GM19324 (cell line): ENCODE data around the gene TRMT61B.
A peak's percentile ranks its signal among the peaks of the same experiment; 100 is the strongest.

Experiments
- ATAC-seq: cut with Tn5 transposase; IDR thresholded peaks from one replicate; pipeline ENCODE4 v1.9.1; 2021; ENCODE audit warnings: mild to moderate bottlenecking, moderate library complexity; ENCODE audit not compliant: unreplicated experiment, low FRiP score

TRMT61B gene

DNA sequence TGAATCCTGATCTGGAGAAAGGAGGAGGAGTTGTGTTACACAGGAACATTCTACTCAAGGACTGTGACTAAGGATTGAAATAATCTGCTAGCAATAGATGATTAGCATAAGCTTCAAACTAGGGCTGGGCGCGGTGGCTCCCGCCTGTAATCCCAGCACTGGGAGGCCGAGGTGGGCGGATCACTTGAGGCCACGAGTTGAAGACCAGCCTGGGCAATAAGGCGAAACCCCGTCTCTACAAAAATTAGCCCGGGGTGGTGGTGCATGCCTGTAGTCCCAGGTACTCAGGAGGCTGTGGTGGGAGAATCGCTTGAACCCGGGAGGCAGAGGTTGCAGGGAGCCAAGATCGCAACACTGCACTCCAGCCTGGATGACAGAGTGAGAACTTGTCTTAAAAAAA lies 1.5 kb downstream of the TRMT61B start:
- no peak for ATAC-seq

DNA sequence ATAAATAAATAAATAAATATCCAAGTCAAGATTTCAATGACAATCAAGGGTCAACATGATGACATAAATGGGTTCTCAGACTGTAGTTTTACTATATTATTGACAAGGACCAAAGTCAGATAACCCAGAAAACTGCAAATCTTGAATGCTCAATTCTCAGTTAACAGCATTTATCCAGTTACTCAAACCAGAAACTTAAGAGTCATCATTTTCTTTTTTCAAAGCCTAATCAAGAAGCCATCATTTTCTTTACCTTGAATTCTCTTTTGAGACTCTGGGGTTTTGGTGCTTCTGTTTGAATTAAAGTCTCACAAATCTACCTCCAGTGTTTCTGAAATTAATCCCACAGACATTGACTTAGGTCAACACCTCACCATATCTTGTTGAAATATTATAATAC lies 14.1 kb downstream of the TRMT61B start:
- no peak for ATAC-seq

GRCh38 chr2:28855193-28855592 lies 14.9 kb downstream of the TRMT61B start:
- ATAC-seq = no peak

GRCh38 chr2:28842042-28842441 lies 28.1 kb downstream of the TRMT61B start:
- ATAC-seq = no peak

GRCh38 chr2:28838971-28839370 lies 31.1 kb downstream of the TRMT61B start:
- no peak for ATAC-seq

GRCh38 chr2:28835781-28836180 lies 34.3 kb downstream of the TRMT61B start:
- ATAC-seq = no peak

GRCh38 chr2:28833740-28834470 lies 36.2 kb downstream of the TRMT61B start:
- ATAC-seq = no peak

- no peak for ATAC-seq
These were observed 41.7 kb downstream of the TRMT61B start for GRCh38 chr2:28828382-28828781.

DNA sequence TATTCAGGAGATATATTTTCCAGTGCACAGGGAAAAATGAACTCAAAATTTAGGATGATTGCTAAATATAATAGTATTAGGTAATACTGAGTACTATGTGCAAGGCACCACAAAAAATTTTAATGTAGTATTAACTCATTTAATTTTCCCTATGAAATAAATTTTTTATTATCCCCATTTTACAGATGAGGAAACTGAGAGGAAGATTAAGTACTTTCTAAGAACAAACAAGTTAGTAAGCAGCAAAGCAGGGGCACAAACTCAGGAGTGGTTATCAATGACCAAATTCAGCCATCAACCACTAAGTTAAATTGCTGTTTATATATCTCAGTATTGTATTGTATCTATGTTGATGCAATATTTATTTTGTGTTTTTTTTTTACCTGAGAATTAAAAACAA lies 45.2 kb downstream of the TRMT61B start:
- no peak for ATAC-seq

DNA sequence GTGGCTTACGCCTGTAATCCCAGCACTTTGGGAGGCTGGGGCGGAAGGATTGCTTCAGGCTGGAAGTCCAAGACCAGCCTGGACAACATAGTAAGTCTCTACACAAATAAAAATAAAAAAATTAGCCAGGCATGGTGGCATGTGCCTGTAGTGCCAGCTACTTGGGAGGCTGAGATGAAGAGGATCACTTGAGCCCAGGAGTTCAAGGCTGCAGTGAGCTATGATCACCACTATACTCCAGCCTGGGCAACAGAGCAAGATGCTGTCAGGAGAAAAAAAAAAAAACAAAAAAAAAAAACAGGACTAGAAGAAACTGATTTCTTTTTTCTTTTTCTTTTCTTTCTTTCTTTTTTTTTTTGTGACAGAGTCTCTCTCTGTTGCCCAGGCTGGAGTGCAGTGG lies 45.9 kb downstream of the TRMT61B start:
- no peak for ATAC-seq

DNA sequence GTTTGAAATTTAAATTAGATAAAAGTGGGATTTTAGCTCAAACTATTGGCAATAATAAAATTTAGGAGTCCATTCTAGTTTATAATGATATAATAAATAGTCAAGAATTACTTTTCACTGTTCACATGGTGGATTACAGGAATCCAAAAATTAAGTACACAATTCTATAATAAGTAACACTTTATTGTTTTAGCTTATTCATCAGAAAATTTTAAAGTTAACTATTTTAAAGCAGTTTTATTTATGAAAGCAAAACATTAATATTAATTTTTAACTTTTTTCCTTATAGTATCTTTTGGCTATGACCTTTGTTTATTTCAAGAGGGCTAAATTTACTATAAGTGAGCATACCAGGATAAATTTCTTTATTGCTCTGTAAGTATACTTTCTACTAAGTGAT lies 48.1 kb downstream of the TRMT61B start:
- ATAC-seq = no peak

DNA sequence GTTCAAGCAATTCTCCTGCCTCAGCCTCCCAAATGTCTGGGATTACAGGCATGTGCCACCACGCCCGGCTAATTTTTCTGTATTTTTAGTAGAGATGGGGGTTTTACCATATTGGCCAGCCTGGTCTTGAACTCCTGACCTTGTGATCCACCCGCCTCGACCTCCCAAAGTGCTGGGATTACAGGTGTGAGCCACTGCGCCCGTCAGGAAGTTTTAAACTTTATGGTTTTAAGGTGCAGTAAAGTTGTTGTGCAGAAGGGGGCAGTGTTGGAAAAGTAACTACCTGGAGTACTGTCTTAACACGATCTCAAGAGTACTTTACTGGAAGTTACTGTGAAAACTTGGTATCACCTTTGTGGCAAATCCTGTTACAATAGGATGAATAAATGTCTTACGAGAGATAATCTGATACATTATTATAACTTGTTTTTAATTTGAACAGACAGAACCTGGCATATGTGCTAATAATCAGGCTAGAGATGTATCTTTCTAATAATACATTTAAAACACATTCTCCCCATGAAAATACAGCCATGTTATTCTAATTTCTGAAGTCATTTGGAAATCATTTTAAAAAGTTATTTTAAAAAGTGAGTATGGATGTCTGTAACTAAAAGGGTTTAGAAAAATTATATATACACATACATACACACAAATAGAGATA lies 48.7 kb downstream of the TRMT61B start:
- no peak for ATAC-seq

GRCh38 chr2:28818053-28818452 lies 52.1 kb downstream of the TRMT61B start:
- no peak for ATAC-seq

DNA sequence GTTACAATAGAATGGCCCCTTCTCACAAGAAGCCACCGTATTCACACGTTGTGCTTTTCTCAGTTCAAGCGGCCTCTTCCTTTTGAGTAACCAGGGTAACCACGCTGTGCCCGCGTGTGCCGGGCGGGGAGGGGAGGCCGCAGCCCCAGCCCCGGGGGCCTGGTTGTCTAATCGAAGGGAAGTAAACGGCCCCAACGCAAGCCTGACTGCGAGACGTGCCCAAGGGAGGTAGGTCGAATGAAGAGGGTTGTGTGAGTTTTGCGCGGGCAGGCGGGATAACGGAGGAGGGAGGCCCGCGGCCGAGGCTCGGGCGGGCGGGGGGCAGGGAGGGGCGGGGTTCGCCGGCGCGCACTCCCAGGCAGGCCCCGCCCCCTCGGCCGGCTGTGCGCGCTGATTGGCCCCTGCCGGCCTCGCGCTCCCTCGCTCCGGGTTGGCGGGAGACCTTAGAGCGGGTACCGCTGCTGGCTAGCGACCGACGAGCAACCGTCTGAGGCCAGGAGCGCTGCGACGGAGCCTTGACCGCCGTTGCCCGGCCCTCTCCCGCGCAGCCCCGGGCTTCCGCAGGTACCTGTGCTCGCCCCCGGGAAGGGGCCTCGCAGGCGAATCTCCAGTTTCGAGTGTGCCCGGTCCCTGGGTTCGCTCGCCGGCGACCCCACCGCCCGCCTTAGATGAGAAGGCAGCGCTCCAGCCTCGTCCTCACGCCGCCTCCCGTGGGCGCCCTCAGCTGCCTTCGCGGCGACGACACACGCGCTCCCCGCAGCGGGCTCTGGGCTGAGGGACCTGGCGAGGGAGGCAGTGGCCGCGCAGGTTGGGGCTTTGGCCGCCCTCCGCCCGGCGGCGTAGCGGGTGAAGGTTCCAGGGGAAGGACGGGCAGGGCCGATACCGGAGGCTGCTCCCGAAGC lies 59.5 kb downstream of the TRMT61B start, which contains the start of gene SPDYA:
SPDYA (plus strand) TSS at position 451 of the 902 bp plus-strand sequence. CDS start 5,181 bp downstream, outside the sequence.
- peak; percentile 71 for ATAC-seq

DNA sequence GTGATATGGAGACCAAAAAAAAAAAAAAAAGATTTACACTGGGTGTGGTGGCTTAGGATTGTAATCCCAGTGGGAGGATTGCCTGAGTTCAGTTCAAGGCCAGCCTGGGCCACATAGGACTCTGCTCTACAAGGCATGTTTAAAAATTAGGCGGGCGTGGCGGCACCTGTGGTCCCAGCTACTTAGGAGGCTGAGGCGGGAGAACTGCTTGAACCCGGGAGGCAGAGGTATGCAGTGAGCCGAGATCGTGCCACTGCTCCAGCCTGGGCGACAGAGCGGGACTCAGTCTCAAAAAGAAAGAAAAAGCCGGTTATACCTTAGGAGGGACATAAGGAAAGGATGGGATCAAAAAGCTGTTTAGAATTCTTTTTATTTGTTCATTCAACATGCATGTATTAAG lies 60.2 kb downstream of the TRMT61B start:
- no peak for ATAC-seq

- no peak for ATAC-seq
These were observed 67.1 kb downstream of the TRMT61B start for GRCh38 chr2:28802975-28803429.

DNA sequence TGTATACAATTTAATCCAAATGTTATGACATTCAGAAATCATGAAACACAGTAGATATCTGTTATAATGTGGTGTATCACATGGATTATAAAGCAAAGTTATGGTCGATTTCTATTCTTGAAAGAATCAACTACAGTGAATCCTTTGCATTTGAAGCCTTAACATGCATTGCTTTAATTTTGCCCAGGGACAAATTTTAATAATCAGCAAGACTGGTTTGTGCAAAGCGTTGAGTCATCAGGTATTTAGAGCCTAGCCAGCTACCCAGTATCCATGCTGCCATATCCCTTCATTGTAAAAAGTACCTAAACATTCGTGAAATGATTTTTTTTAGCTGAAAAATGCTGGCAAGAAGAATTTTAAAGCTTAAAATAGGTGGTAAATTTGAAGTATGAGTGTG lies 68.4 kb downstream of the TRMT61B start:
- no peak for ATAC-seq
